SH-SY5Y (cell line): ENCODE data around the gene CCR6.

Experiments used
- GATA2 ChIP-seq: IDR thresholded peaks from 2 replicates; pipeline ENCODE4 v1.6.1; 2011; ENCODE audit warnings: mild to moderate bottlenecking, low read depth, low read length
- GATA3 ChIP-seq: IDR thresholded peaks from 2 replicates; pipeline ENCODE4 v1.6.1; 2011; ENCODE audit warnings: low read depth, mild to moderate bottlenecking, low read length, moderate library complexity

DNA sequence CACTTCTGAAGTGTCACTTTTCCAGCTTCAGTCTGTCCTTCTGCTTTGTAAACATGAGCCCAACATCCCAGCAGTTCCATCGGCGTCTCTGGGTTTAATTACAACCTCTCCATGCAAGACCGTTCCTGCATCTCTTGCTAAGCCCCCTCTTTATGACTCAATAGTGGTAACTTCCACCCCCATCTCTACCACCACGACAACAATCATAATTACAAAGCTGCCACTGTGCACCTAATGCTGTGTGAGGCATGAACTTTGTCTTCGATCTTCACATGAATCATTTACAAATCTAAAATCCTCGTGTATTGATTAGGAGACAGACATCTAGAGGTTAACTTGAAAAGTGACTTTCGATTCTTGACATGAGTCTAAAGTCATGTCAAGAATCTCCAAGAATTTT is 4.9 kb upstream of the CCR6 start:
- TF ChIP-seq GATA3 (no peak), GATA2 (no peak)
